ENCODE results near the gene GPBAR1.
"Not testable (repeated sequence)": the region's sequence is repeated elsewhere in the genome, so short reads cannot be mapped to it uniquely, and the experiment has no call there.

Gene GPBAR1

GRCh38 chr2:218270721-218271486 is 10.1 kb downstream of the GPBAR1 start:
- no peak for DNase-seq

- DNase-seq = no peak
These were observed 10.6 kb downstream of the GPBAR1 start for GRCh38 chr2:218271487-218271797.

GRCh38 chr2:218271865-218272530 is 11.2 kb downstream of the GPBAR1 start:
- DNase-seq = no peak

- peak; percentile 76 to 78 for DNase-seq
These were observed 11.9 kb downstream of the GPBAR1 start for GRCh38 chr2:218272531-218273212.

- DNase-seq = not testable (repeated sequence)
These were observed 12.5 kb downstream of the GPBAR1 start for GRCh38 chr2:218273214-218273907.

GRCh38 chr2:218273908-218274249 is 13.1 kb downstream of the GPBAR1 start:
- no peak for DNase-seq

- no peak for DNase-seq
These were observed 13.8 kb downstream of the GPBAR1 start for GRCh38 chr2:218274586-218274985.

- DNase-seq = no peak
These were observed 14.7 kb downstream of the GPBAR1 start for GRCh38 chr2:218275371-218276072.

- no peak for DNase-seq
These were observed 16.4 kb downstream of the GPBAR1 start for GRCh38 chr2:218276986-218277755.

- no peak for DNase-seq
These were observed 17.1 kb downstream of the GPBAR1 start for GRCh38 chr2:218277921-218278320.

- no peak for DNase-seq
These were observed 17.9 kb downstream of the GPBAR1 start for GRCh38 chr2:218278531-218279360.

- DNase-seq = no peak
These were observed 19.6 kb downstream of the GPBAR1 start for GRCh38 chr2:218280260-218280870.

- DNase-seq = no peak
These were observed 20.6 kb downstream of the GPBAR1 start for GRCh38 chr2:218281449-218281848.

GRCh38 chr2:218282173-218282991 is 21.6 kb downstream of the GPBAR1 start:
- no peak for DNase-seq

GRCh38 chr2:218284106-218284811 is 23.4 kb downstream of the GPBAR1 start:
- peak; percentile 59 to 64 for DNase-seq

GRCh38 chr2:218285604-218286003 is 24.8 kb downstream of the GPBAR1 start:
- no peak for DNase-seq

GRCh38 chr2:218286570-218287459 is 26.0 kb downstream of the GPBAR1 start:
- peak; percentile 79 to 80 for DNase-seq

Measured in activated CD4-positive, alpha-beta T cell treated with anti-CD3 and anti-CD28 coated beads for 4 hours (primary cell).